ENCODE measurements around the gene SSBP3. TPM values are rescaled to one million over a fixed set of nuclear protein-coding genes. Genes with fewer than 3 reads are reported as not detected.

Gene SSBP3
- total RNA-seq, 4 donors from 2014 or later: 19.3 to 40.5 (median 31.3) TPM

DNA sequence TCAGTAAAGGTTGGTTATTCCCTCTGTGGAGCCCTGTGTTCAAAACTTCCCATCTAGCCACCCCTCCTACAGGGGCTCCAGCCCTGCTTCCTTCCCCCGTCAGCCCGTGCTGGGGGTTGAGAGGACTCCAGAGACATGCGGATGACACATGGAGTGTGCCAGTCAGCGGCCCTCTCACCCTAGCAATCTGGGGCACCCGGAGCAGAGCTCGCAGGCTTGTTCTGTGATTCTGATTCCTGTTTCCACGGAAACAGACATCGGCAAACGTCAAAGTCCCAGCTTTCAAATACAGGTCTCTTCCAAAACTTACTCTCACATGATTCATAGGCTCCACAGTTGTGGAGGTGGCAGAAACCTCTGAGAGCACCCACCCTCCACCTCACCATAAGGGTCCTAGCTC lies 9.8 kb upstream of the SSBP3 start:
- intact Hi-C loops (cut with DNase I; ENCODE audit: low total_unique reads): no loop called here
- no peak overlapping the region for H3K4me3 ChIP-seq (ENCODE audit: low read depth, poor library complexity, severe bottlenecking)
- no peak for TF ChIP-seq POLR2A (IDR thresholded peaks at IDR 0.05)
- TF ChIP-seq, protein P1, sequence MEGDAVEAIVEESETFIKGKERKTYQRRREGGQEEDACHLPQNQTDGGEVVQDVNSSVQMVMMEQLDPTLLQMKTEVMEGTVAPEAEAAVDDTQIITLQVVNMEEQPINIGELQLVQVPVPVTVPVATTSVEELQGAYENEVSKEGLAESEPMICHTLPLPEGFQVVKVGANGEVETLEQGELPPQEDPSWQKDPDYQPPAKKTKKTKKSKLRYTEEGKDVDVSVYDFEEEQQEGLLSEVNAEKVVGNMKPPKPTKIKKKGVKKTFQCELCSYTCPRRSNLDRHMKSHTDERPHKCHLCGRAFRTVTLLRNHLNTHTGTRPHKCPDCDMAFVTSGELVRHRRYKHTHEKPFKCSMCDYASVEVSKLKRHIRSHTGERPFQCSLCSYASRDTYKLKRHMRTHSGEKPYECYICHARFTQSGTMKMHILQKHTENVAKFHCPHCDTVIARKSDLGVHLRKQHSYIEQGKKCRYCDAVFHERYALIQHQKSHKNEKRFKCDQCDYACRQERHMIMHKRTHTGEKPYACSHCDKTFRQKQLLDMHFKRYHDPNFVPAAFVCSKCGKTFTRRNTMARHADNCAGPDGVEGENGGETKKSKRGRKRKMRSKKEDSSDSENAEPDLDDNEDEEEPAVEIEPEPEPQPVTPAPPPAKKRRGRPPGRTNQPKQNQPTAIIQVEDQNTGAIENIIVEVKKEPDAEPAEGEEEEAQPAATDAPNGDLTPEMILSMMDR (IDR thresholded peaks at IDR 0.05): no peak
- no peak for DNase-seq (ENCODE audit: low spot score in 2 of 2)
- 73 to 76% methylated on average over 9 of the region's 9 CpGs for WGBS, 2 donors

DNA sequence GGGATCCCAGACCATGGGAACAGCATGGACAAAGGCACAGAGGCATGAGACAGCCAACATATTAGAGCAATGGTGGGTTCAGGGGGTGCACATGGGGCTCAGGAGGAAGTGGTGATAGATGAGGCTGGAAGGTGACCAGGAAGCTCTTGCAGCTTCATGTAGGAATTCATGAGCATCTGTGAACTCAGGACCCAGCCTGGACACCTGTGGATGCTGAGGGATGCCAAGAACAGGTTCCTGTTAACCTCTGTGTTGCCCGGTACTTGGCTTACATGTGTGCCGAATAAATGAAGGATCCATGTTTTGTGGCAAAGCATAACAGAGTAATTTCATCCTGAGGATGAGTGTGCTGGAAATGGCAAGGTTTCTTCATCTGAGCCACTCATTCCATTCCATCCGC lies 9.3 kb upstream of the SSBP3 start:
- intact Hi-C loops (cut with DNase I; ENCODE audit: low total_unique reads): no loop called here
- no peak for DNase-seq (ENCODE audit: low spot score in 2 of 2)
- TF ChIP-seq, protein P1 (IDR thresholded peaks at IDR 0.05): no peak
- TF ChIP-seq POLR2A (IDR thresholded peaks at IDR 0.05): no peak
- H3K4me3 ChIP-seq (ENCODE audit: low read depth, poor library complexity, severe bottlenecking): no peak overlapping the region
- WGBS, 2 donors: 95 to 97% methylated on average over 3 of the region's 3 CpGs

GRCh38 chr1:54413732-54414131 lies 7.5 kb upstream of the SSBP3 start:
- 86 to 94% methylated on average over 4 of the region's 4 CpGs for WGBS, 2 donors

DNA sequence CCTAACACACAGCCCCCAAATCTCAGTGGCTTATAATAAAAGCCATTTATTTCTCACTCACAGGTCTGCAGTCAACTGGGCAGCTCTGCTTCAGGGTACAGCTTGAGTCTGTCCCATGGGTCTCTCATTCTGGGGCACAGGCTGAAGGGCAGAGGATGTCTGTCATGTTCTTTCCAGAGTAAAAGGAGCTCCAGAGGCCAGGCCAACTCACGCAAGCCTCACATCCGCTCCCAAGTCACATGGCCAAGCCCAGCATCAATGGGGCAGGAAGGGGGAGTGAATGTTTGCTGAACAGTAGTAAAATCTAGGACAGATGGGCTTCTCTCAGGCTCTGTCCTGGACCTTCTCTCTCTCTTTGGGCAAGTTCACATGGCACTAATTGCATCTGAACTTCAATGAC lies 7.1 kb upstream of the SSBP3 start:
- WGBS, 2 donors: 30 to 33% methylated on average over 2 of the region's 2 CpGs
- DNase-seq (ENCODE audit: low spot score in 2 of 2): peak; percentile 52 to 89

More at GRCh38 chr1:54413732-54414131, 7.5 kb upstream of the SSBP3 start:
- H3K4me3 ChIP-seq (ENCODE audit: low read depth, poor library complexity, severe bottlenecking): no peak overlapping the region
- DNase-seq (ENCODE audit: low spot score in 2 of 2): no peak
- intact Hi-C loops (cut with DNase I; ENCODE audit: low total_unique reads): no loop called here
- no peak for TF ChIP-seq POLR2A (IDR thresholded peaks at IDR 0.05)
- TF ChIP-seq, protein P1 (IDR thresholded peaks at IDR 0.05): no peak

DNA sequence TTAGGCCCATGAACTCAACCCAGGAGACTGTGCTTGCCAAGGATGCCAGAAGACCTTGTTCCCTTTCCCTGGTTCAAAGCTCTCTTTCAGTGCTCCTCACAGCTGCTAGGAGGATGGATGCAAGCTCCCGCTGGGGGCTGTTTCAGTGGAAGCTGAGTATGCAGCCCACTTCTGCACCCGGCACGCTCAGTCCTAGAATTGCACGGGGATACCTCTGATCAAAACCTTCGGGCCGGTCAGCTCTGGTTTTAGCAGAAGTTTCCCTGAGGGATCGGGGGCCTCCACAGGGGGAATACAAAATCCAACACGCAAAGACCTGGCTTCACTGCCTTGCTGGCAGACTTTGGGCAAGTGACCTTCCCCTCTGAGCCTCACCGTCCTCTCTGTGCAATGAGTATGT lies 4.2 kb upstream of the SSBP3 start:
- DNase-seq (ENCODE audit: low spot score in 2 of 2): no peak
- 86 to 95% methylated on average over 8 to 9 of the region's 9 CpGs for WGBS, 2 donors
- no peak overlapping the region for H3K4me3 ChIP-seq (ENCODE audit: low read depth, poor library complexity, severe bottlenecking)
- TF ChIP-seq, protein P1 (IDR thresholded peaks at IDR 0.05): no peak
- TF ChIP-seq POLR2A (IDR thresholded peaks at IDR 0.05): no peak
- intact Hi-C loops (cut with DNase I; ENCODE audit: low total_unique reads): no loop called here

More for the DNA sequence above, 7.1 kb upstream of the SSBP3 start:
- intact Hi-C loops (cut with DNase I; ENCODE audit: low total_unique reads): no loop called here
- no peak overlapping the region for H3K4me3 ChIP-seq (ENCODE audit: low read depth, poor library complexity, severe bottlenecking)
- TF ChIP-seq POLR2A (IDR thresholded peaks at IDR 0.05): no peak
- TF ChIP-seq, protein P1 (IDR thresholded peaks at IDR 0.05): no peak
